Measurements from ENCODE around the gene TOR4A.

The TOR4A gene

GRCh38 chr9:137275588-137276472 is 1.7 kb upstream of the TOR4A start:
- H3K4me3 ChIP-seq (ENCODE audit: low read depth, low read length): no peak overlapping the region
- TF ChIP-seq MYC (IDR thresholded peaks at IDR 0.05; ENCODE audit: low read depth, low read length) (no peak), POLR2A (IDR thresholded peaks at IDR 0.05; ENCODE audit: extremely low read depth, insufficient read length) (no peak), MAX (IDR thresholded peaks at IDR 0.05; ENCODE audit: low read depth, low read length) (no peak), CTCF (IDR thresholded peaks at IDR 0.05; ENCODE audit: low read depth, low read length) (no peak)
- no peak for DNase-seq (ENCODE audit: low read depth)

DNA sequence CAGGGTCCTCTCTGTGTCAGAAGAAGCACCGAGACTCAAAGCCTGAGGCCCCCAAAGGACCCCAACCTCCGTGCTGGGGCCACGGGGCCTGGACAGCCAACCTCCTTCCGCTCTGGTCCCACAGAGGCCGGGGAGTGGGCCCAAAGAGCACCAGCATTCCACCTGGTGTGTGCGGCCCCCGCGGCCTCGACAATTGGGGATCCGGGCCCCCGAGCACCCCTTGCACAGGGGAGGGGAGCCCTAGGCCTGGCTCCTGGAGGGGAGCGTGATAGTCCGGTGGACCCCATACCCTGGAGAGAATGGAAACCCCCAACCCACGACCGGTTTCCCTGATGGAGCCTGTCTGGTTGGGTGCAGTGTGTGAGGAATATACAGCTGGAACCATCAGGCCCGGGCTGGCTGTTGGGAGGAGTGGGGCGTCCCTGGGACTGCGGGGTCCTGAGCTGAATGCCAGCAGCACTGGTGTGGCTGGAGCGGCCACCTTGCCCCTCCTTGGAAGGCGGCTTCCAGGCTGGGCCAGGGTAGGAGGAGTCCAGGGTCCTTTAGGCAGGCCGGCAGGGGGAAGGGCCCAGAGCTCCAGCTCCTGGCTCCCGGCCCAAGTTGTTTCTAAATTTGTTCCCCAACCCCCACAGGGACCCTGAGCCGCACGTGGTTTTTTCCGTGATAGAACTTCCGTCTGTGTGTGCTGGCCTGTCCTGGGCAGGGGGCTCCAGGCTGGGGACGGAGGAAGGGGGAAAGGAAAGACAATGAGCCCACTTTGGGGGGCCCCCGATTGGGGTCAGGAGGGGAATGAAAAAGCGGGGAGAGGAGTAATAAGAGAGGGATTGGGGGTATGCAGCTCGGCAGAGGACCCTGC is 825 bp upstream of the TOR4A start:
- TF ChIP-seq MAX (IDR thresholded peaks at IDR 0.05; ENCODE audit: low read depth, low read length): peak; percentile 97
- peak; percentile 98 for TF ChIP-seq MYC (IDR thresholded peaks at IDR 0.05; ENCODE audit: low read depth, low read length)
- TF ChIP-seq POLR2A (IDR thresholded peaks at IDR 0.05; ENCODE audit: extremely low read depth, insufficient read length): no peak
- no peak for TF ChIP-seq CTCF (IDR thresholded peaks at IDR 0.05; ENCODE audit: low read depth, low read length)
- H3K4me3 ChIP-seq (ENCODE audit: low read depth, low read length): peak overlapping the region; percentile 63
- DNase-seq (ENCODE audit: low read depth): peak; percentile 91

- peak overlapping the region; percentile 63 for H3K4me3 ChIP-seq (ENCODE audit: low read depth, low read length)
- TF ChIP-seq MYC (IDR thresholded peaks at IDR 0.05; ENCODE audit: low read depth, low read length) (no peak), POLR2A (IDR thresholded peaks at IDR 0.05; ENCODE audit: extremely low read depth, insufficient read length) (no peak), CTCF (IDR thresholded peaks at IDR 0.05; ENCODE audit: low read depth, low read length) (no peak)
- peak; percentile 77 for DNase-seq (ENCODE audit: low read depth)
These were observed 655 bp downstream of the TOR4A start for GRCh38 chr9:137278061-137278701.

DNA sequence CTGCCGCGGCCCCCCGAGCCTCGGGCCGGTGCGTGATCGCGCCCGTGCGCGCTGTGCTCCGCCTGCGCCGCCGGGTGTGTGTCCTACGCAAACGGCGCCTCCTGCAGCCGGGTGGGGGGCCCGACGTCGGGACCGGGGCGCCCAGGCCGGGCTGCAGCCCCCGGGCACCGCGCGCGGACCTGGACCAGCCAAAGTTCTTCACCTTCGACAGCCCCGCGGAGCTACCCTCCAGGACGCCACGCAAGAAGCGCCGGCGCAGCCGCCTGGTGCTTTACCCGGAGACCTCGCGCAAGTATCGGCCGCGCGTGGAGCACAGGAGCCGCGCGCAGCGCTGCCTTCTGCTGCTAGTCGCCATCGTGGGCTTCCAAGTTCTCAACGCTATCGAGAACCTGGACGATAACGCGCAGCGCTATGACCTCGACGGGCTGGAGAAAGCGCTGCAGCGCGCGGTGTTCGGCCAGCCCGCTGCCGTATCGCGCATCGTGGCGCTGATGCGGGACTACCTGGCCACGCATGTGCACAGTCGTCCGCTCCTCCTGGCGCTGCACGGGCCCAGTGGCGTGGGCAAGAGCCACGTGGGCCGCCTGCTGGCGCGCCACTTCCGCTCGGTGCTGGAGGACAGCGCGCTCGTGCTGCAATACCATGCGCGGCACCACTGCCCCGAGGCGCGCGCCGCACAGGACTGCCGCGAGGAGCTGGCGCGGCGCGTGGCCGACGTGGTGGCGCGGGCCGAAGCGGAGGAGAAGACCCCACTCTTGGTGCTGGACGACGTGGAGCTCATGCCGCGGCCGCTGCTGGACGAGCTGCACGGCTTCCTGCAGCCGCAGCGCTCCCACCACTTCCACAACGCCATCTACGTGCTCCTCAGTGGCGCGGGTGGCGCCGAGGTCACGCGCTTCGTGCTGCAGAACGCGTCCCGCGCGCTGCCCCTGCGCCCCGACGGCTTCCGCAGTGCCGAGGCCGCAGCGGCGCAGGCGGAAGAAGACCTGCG is 1.5 kb downstream of the TOR4A start:
- no peak for DNase-seq (ENCODE audit: low read depth)
- TF ChIP-seq CTCF (IDR thresholded peaks at IDR 0.05; ENCODE audit: low read depth, low read length) (no peak), MYC (IDR thresholded peaks at IDR 0.05; ENCODE audit: low read depth, low read length) (no peak), POLR2A (IDR thresholded peaks at IDR 0.05; ENCODE audit: extremely low read depth, insufficient read length) (no peak), MAX (IDR thresholded peaks at IDR 0.05; ENCODE audit: low read depth, low read length) (no peak)
- H3K4me3 ChIP-seq (ENCODE audit: low read depth, low read length): no peak overlapping the region
